Esophagus muscularis mucosa (tissue), 4 donors: ENCODE results near the gene HENMT1. TPM values are rescaled to one million over a fixed set of nuclear protein-coding genes. Genes with fewer than 3 reads are reported as not detected.

ENCODE experiments used
- DNase-seq: peaks from one replicate; pipeline ENCODE4 v3.0.0-alpha.2; 2017; ENCODE audit errors: extremely low spot score
- H3K27ac ChIP-seq, 4 donors: fragments of 200-600 bp; sonication (generic); replicated peaks in 1 of 4; 1 replicate in 3 of 4; 2 replicates in 1 of 4; pipeline ENCODE4 v1.5.1; 2016 to 2019; ENCODE audit warnings: mild to moderate bottlenecking in 1 of 4
- H3K27me3 ChIP-seq, 4 donors: fragments of 200-600 bp; sonication (generic); one replicate each; pipeline versions ENCODE4 v1.5.1 to v1.6.0; 2016 to 2019
- H3K36me3 ChIP-seq, 4 donors: fragments of 200-600 bp; sonication (generic); one replicate each; pipeline ENCODE4 v1.5.1; 2016 to 2019
- H3K4me1 ChIP-seq, 4 donors: fragments of 200-600 bp; sonication (generic); one replicate each; pipeline ENCODE4 v1.5.1; 2016 to 2019
- H3K4me3 ChIP-seq, 4 donors: fragments of 200-600 bp; sonication (generic); 1 replicate in 2 of 4; 2 replicates in 2 of 4; pipeline ENCODE4 v1.5.1; 2016 to 2019; ENCODE audit warnings: mild to moderate bottlenecking in 4 of 4, moderate library complexity in 1 of 4
- H3K9me3 ChIP-seq, 4 donors: fragments of 200-600 bp; sonication (generic); 1 replicate in 3 of 4; 2 replicates in 1 of 4; pipeline ENCODE4 v1.5.1; 2016 to 2019
- EP300 ChIP-seq: sonication (generic); formaldehyde crosslinking; IDR thresholded peaks from one replicate; pipeline ENCODE4 v1.6.1; 2017; ENCODE audit warnings: antibody characterized with exemption
- POLR2A ChIP-seq: fragments of 450-650 bp; IDR thresholded peaks from one replicate; pipeline ENCODE4 v1.6.1; 2017; ENCODE audit warnings: antibody characterized with exemption, moderate library complexity, mild to moderate bottlenecking, low read depth
- POLR2AphosphoS5 ChIP-seq, 2 donors: sonication (generic); formaldehyde crosslinking; IDR thresholded peaks; one replicate each; pipeline ENCODE4 v1.6.1; 2017; ENCODE audit warnings: antibody characterized with exemption in 2 of 2
- WGBS: methylation state at CpG from one replicate; pipeline ENCODE4 v1.1.5; 2018; 5-methylcytosine and 5-hydroxymethylcytosine counted together
- intact Hi-C: fragments of 100-400 bp; cut with DNase I; formaldehyde crosslinking; loops from one replicate; pipeline ENCODE4 v1.15.1; 2023
- total RNA-seq, 4 donors: library from RNA; depleted of rRNA; stranded (reverse); fragments of >200 nt; gene quantifications; one replicate each; pipeline versions ENCODE4 v1.1.0 to v1.2.1, GENCODE V29; 2016
- TF ChIP-seq, protein P1 (sequence below), 3 experiments: fragments of 200-600 bp in 2 of 3; fragments of 450-650 bp in 1 of 3; sonication (generic) in 2 of 3; IDR thresholded peaks; one replicate each; pipeline ENCODE4 v1.5.1; 2017 to 2019; ENCODE audit warnings: antibody characterized with exemption in 3 of 3, mild to moderate bottlenecking in 2 of 3, moderate library complexity in 1 of 3

Gene HENMT1
- total RNA-seq, 4 donors from 2014 or later: 0.83 to 3.8 (median 2.3) TPM

GRCh38 chr1:108665067-108665466, 4.2 kb upstream of the HENMT1 start:
- DNase-seq: no peak
- Histone ChIP-seq H3K27me3 (no peaks in the 10 kb centered on the region), H3K9me3 (no peaks in the 10 kb centered on the region), H3K4me1 (peaks cover 5 to 14% (median 8%) of the 10 kb centered on the region in 4 donors), H3K27ac (no peak overlapping the region), H3K36me3 (no peaks in the 10 kb centered on the region), H3K4me3 (no peak overlapping the region)
- intact Hi-C loops: no loop called here
- TF ChIP-seq, protein P1, sequence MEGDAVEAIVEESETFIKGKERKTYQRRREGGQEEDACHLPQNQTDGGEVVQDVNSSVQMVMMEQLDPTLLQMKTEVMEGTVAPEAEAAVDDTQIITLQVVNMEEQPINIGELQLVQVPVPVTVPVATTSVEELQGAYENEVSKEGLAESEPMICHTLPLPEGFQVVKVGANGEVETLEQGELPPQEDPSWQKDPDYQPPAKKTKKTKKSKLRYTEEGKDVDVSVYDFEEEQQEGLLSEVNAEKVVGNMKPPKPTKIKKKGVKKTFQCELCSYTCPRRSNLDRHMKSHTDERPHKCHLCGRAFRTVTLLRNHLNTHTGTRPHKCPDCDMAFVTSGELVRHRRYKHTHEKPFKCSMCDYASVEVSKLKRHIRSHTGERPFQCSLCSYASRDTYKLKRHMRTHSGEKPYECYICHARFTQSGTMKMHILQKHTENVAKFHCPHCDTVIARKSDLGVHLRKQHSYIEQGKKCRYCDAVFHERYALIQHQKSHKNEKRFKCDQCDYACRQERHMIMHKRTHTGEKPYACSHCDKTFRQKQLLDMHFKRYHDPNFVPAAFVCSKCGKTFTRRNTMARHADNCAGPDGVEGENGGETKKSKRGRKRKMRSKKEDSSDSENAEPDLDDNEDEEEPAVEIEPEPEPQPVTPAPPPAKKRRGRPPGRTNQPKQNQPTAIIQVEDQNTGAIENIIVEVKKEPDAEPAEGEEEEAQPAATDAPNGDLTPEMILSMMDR (IDR thresholded peaks at IDR 0.05): no peak
- TF ChIP-seq POLR2AphosphoS5 (IDR thresholded peaks at IDR 0.05) (no peak), POLR2A (no peak), EP300 (no peak)
- WGBS: 82% methylated on average over 2 of the region's 2 CpGs

DNA sequence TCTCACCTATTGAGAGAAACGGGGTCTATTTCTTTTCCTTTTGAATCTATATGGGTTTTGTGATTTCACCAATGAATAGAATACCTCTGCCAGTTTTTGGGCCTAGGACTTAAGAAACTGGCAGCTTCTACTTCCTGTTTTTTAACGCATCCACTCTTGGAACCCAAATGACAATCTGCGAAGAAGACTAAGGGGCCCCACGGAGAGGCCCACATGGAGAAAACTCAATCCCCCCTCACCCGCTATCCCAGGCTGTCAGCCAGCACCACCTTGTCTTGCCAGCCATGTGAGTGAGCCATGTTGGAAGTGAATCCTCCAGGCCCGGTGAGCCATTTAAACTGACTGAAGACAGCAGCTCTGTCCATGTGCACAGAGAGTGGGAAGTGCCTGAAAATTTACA, 3.6 kb upstream of the HENMT1 start:
- intact Hi-C loops: no loop called here
- DNase-seq: no peak
- TF ChIP-seq POLR2A (no peak), POLR2AphosphoS5 (IDR thresholded peaks at IDR 0.05) (no peak), EP300 (no peak)
- TF ChIP-seq, protein P1 (IDR thresholded peaks at IDR 0.05): no peak

DNA sequence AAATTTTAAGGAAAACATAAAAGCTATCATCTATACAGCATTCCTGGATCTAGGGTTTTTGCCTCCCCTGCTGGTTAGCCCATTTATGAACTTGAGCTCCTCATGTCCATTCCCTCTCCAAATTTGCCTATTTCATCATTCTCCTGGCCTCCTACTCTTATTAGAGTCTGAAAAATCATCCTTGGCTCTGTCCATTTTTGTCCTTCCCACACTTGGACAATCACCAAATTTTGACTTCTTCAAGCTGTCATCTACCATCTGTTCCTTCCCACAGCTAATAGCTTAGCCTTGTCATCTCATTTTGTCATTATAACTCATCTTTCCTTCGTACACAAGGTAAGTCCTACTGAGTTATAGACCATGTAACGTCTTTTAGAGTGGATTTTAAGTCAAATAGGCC, 2.2 kb upstream of the HENMT1 start:
- intact Hi-C loops: no loop called here
- no peaks in the 10 kb centered on the region for H3K36me3 ChIP-seq
- peak in 1 of 2 donors; percentile 12 for TF ChIP-seq POLR2AphosphoS5 (IDR thresholded peaks at IDR 0.05)
- no peak for TF ChIP-seq EP300
- TF ChIP-seq, protein P1 (IDR thresholded peaks at IDR 0.05): no peak
- TF ChIP-seq POLR2A: no peak
- peaks cover 5 to 14% (median 8%) of the 10 kb centered on the region in 4 donors for H3K4me1 ChIP-seq
- H3K27ac ChIP-seq: no peak overlapping the region
- H3K27me3 ChIP-seq: no peaks in the 10 kb centered on the region
- no peak for DNase-seq
- H3K4me3 ChIP-seq: no peak overlapping the region
- no peaks in the 10 kb centered on the region for H3K9me3 ChIP-seq
- 90% methylated on average over 2 of the region's 2 CpGs for WGBS

More for the DNA sequence above, 3.6 kb upstream of the HENMT1 start:
- no peaks in the 10 kb centered on the region for H3K36me3 ChIP-seq
- WGBS: 78% methylated on average over 6 of the region's 6 CpGs
- H3K4me3 ChIP-seq: no peak overlapping the region
- H3K27ac ChIP-seq: no peak overlapping the region
- H3K9me3 ChIP-seq: no peaks in the 10 kb centered on the region
- H3K27me3 ChIP-seq: no peaks in the 10 kb centered on the region
- peaks cover 5 to 14% (median 8%) of the 10 kb centered on the region in 4 donors for H3K4me1 ChIP-seq

- Histone ChIP-seq H3K27ac (no peak overlapping the region), H3K4me1 (peaks cover 5 to 14% (median 8%) of the 10 kb centered on the region in 4 donors), H3K36me3 (no peaks in the 10 kb centered on the region), H3K4me3 (no peak overlapping the region), H3K27me3 (no peaks in the 10 kb centered on the region), H3K9me3 (no peaks in the 10 kb centered on the region)
- no peak for TF ChIP-seq EP300
- TF ChIP-seq, protein P1 (IDR thresholded peaks at IDR 0.05): no peak
- TF ChIP-seq POLR2AphosphoS5 (IDR thresholded peaks at IDR 0.05): no peak
- TF ChIP-seq POLR2A: no peak
- intact Hi-C loops: no loop called here
- DNase-seq: no peak
- 88% methylated on average over 5 of the region's 5 CpGs for WGBS
These were observed 3.4 kb downstream of the HENMT1 start for GRCh38 chr1:108657356-108658080.
